ENCODE results near the gene ZRANB3. TPM values are rescaled to one million over a fixed set of nuclear protein-coding genes. Genes with fewer than 3 reads are reported as not detected.

ZRANB3 gene
- total and polyA plus RNA-seq, 2 of the 13 experiments (the other 11 are each of a cell fraction or from before 2014, with no cell fraction given) = 5.8 to 25.2 TPM

- H3K9ac ChIP-seq (ENCODE audit: insufficient read depth, low read depth, low read length) = no peak overlapping the region
- no peak for TF ChIP-seq POLR2A (IDR thresholded peaks at IDR 0.05; ENCODE audit: insufficient read depth in 1 of 2, low read depth in 2 of 2, low read length in 2 of 2)
- TF ChIP-seq ATRX (CRISPR knock-in tag; IDR thresholded peaks at IDR 0.05; ENCODE audit: borderline replicate concordance) = no peak
- no peak for TF ChIP-seq ZNF850 (CRISPR knock-in tag; conservative IDR thresholded peaks at IDR 0.05)
- TF ChIP-seq THAP11 (CRISPR knock-in tag; IDR thresholded peaks at IDR 0.05) = no peak
- no peak for TF ChIP-seq ZFAT (CRISPR knock-in tag; conservative IDR thresholded peaks at IDR 0.05)
- peak; percentile 40; the same call in 1 of the 2 replicates for TF ChIP-seq RFX1 (IDR thresholded peaks at IDR 0.05)
- intact Hi-C loops (cut with micrococcal nuclease; ENCODE audit: unreplicated experiment) = no loop called here
- H4K20me1 ChIP-seq (ENCODE audit: insufficient read depth, low read length) = no peaks in the 10 kb centered on the region
- CTCF ChIA-PET (ENCODE audit: low intra/inter-chr PET ratio, low total read pairs) = no interaction called here
- no peaks in the 10 kb centered on the region for H3K79me2 ChIP-seq (ENCODE audit: insufficient read depth, low read length)
- no peak overlapping the region for H3K4me3 ChIP-seq (replicated peaks in 1 of 3; ENCODE audit: insufficient read depth in 1 of 3, low read depth in 2 of 3, low read length in 3 of 3)
- ATAC-seq (no peak), DNase-seq (ENCODE audit: low spot score) (no peak), FAIRE-seq (no peak)
- in situ Hi-C loops (cut with HindIII; ENCODE audit: extremely low pct_ligation_motif_present, low pct_unique_long_range_greater_than_20kb) = no loop called here
- no TSS peak for BruUV-seq (replicated peaks)
- H3K4me1 ChIP-seq (ENCODE audit: insufficient read depth, low read length) = peaks cover 15% of the 10 kb centered on the region
- H2AFZ ChIP-seq (ENCODE audit: low read length) = no peak overlapping the region
- H3K27me3 ChIP-seq (ENCODE audit: control insufficient read depth in 1 of 2, insufficient read depth in 2 of 2, low read length in 2 of 2) = no peaks in the 10 kb centered on the region
- H3K4me2 ChIP-seq (ENCODE audit: low read depth, low read length) = no peak overlapping the region
- POLR2A ChIA-PET = no interaction called here
- no peak overlapping the region for H3K27ac ChIP-seq (ENCODE audit: extremely low read length, insufficient read depth, low read length)
- H3K36me3 ChIP-seq (replicated peaks in 1 of 2; ENCODE audit: control insufficient read depth in 1 of 2, insufficient read depth in 2 of 2, low read length in 2 of 2) = no peaks in the 10 kb centered on the region
- no peaks in the 10 kb centered on the region for H3K9me3 ChIP-seq (ENCODE audit: low read length)
Measured at GRCh38 chr2:135279209-135279608, 251.8 kb downstream of the ZRANB3 start.

- FAIRE-seq (no peak), ATAC-seq (peak; percentile 75), DNase-seq (ENCODE audit: low spot score) (peak; percentile 16)
- no peak overlapping the region for H3K4me3 ChIP-seq (replicated peaks in 1 of 3; ENCODE audit: insufficient read depth in 1 of 3, low read depth in 2 of 3, low read length in 3 of 3)
- no peaks in the 10 kb centered on the region for H3K36me3 ChIP-seq (replicated peaks in 1 of 2; ENCODE audit: control insufficient read depth in 1 of 2, insufficient read depth in 2 of 2, low read length in 2 of 2)
- no TSS peak for BruUV-seq (replicated peaks)
- H3K27me3 ChIP-seq (ENCODE audit: control insufficient read depth in 1 of 2, insufficient read depth in 2 of 2, low read length in 2 of 2) = no peaks in the 10 kb centered on the region
- peak overlapping the region; percentile 6 for H3K27ac ChIP-seq (ENCODE audit: extremely low read length, insufficient read depth, low read length)
- in situ Hi-C loops (cut with HindIII; ENCODE audit: extremely low pct_ligation_motif_present, low pct_unique_long_range_greater_than_20kb) (no loop called here), intact Hi-C loops (cut with micrococcal nuclease; ENCODE audit: unreplicated experiment) (no loop called here)
- peaks cover 15% of the 10 kb centered on the region for H3K4me1 ChIP-seq (ENCODE audit: insufficient read depth, low read length)
- no peaks in the 10 kb centered on the region for H3K9me3 ChIP-seq (ENCODE audit: low read length)
- POLR2A ChIA-PET = no interaction called here
- H4K20me1 ChIP-seq (ENCODE audit: insufficient read depth, low read length) = no peaks in the 10 kb centered on the region
- H3K9ac ChIP-seq (ENCODE audit: insufficient read depth, low read depth, low read length) = no peak overlapping the region
- WGBS (ENCODE audit: low lambda C conversion rate) = 70% methylated on average over 2 of the region's 2 CpGs
- no peak overlapping the region for H2AFZ ChIP-seq (ENCODE audit: low read length)
- CTCF ChIA-PET (ENCODE audit: low intra/inter-chr PET ratio, low total read pairs) = no interaction called here
- H3K4me2 ChIP-seq (ENCODE audit: low read depth, low read length) = 0 out of 2 replicates have a peak overlapping the region, but pooled peaks have one; percentile 18
- no peaks in the 10 kb centered on the region for H3K79me2 ChIP-seq (ENCODE audit: insufficient read depth, low read length)
- TF ChIP-seq GATAD1 (CRISPR knock-in tag; IDR thresholded peaks at IDR 0.05) (no peak), IKZF4 (CRISPR knock-in tag; IDR thresholded peaks at IDR 0.05; ENCODE audit: borderline replicate concordance, low read depth, not compliant biosample characterization) (no peak), SOX13 (IDR thresholded peaks at IDR 0.05) (no peak), SOX13 (CRISPR knock-in tag; conservative IDR thresholded peaks at IDR 0.05 in 1 of 2, IDR thresholded peaks at IDR 0.05 in 1 of 2) (peak in 1 of 2 experiments; percentile 49; a peak in 1 of 4 replicates), ERF (CRISPR knock-in tag; IDR thresholded peaks at IDR 0.05) (no peak)
- TF ChIP-seq, protein P1, sequence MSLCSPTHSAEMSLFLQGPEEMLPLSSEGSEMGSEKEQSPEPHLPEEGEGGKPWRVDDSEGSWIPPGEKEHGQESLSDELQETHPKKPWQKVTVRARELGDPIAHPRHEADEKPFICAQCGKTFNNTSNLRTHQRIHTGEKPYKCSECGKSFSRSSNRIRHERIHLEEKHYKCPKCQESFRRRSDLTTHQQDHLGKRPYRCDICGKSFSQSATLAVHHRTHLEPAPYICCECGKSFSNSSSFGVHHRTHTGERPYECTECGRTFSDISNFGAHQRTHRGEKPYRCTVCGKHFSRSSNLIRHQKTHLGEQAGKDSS (CRISPR knock-in tag; IDR thresholded peaks at IDR 0.05; ENCODE audit: borderline replicate concordance, low read depth) = no peak
- TF ChIP-seq, protein P2, sequence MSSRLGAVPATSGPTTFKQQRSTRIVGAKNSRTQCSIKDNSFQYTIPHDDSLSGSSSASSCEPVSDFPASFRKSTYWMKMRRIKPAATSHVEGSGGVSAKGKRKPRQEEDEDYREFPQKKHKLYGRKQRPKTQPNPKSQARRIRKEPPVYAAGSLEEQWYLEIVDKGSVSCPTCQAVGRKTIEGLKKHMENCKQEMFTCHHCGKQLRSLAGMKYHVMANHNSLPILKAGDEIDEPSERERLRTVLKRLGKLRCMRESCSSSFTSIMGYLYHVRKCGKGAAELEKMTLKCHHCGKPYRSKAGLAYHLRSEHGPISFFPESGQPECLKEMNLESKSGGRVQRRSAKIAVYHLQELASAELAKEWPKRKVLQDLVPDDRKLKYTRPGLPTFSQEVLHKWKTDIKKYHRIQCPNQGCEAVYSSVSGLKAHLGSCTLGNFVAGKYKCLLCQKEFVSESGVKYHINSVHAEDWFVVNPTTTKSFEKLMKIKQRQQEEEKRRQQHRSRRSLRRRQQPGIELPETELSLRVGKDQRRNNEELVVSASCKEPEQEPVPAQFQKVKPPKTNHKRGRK (CRISPR knock-in tag; IDR thresholded peaks at IDR 0.05) = no peak
Measured at GRCh38 chr2:135276525-135276924, 254.5 kb downstream of the ZRANB3 start.

Data from HepG2 (cell line).